NCI-H1436 treated with DMSO at 0.1 percent for 48 hours (cell line): Measurements from ENCODE around the gene JPT2.
"Not testable (repeated sequence)": the region's sequence is repeated elsewhere in the genome, so short reads cannot be mapped to it uniquely, and the experiment has no call there.

ENCODE experiments used
- DNase-seq: peaks from one replicate; lab custom pipeline; 2025; lab: John Stamatoyannopoulos, UW

Gene JPT2

GRCh38 chr16:1732071-1732470 is 54.0 kb downstream of the JPT2 start:
- no peak for DNase-seq

DNA sequence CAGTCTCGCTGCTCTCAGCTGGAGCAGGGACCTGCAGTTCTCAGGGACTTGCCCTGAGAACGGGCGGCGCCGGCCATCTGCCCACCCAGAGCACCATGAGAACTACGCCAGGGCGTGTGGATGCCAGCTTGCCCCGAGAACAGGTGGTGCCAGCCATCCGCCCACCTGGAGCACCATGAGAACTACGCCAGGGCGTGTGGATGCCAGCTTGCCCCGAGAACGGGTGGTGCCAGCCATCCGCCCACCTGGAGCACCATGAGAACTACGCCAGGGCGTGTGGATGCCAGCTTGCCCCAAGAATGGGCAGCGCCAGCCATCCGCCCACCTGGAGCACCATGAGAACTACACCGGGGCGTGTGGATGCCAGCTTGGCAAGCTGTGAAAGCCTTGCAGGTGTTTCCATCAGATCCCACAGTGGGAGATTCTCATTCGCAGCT is 54.5 kb downstream of the JPT2 start:
- not testable (repeated sequence) for DNase-seq

DNA sequence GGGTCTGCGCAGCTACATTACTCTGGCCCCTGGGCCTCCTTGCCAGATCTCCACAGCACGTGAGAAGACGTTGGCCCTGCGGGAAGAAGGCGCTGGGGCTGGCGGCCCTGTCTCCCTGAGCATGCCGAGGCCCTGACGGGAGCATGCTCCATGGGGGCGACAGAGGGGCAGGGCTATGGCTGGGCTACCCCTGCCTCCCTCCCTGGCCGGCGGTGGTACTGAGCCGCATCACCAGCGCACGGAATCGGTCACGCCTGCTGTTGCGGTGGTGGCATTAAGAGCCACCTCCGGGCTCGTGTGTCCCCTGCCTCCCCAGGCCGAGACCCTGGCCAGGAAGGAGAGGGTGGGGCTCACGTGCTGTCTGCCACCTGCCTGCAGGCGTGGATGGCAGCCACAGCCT is 56.0 kb downstream of the JPT2 start:
- no peak for DNase-seq

GRCh38 chr16:1734816-1735215 is 56.7 kb downstream of the JPT2 start:
- no peak for DNase-seq

DNA sequence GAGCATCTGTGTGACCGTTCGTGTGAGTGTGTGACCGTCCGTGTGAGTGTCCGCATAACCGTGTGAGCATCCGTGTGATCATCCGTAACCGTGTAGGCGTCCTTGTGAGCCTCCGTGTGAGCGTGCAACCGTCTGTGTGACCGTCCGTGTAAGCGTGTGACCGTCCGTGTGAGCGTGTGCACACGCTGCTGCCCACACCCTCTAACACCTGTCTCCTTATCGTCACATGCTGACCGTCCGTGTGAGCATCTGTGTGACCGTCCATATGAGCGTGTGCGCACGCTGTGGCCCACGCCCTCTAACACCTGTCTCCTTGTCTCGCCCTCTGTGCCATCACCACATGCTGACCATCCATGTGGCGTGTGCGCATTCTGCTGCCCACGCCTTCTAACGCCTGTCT is 62.2 kb downstream of the JPT2 start:
- no peak for DNase-seq

DNA sequence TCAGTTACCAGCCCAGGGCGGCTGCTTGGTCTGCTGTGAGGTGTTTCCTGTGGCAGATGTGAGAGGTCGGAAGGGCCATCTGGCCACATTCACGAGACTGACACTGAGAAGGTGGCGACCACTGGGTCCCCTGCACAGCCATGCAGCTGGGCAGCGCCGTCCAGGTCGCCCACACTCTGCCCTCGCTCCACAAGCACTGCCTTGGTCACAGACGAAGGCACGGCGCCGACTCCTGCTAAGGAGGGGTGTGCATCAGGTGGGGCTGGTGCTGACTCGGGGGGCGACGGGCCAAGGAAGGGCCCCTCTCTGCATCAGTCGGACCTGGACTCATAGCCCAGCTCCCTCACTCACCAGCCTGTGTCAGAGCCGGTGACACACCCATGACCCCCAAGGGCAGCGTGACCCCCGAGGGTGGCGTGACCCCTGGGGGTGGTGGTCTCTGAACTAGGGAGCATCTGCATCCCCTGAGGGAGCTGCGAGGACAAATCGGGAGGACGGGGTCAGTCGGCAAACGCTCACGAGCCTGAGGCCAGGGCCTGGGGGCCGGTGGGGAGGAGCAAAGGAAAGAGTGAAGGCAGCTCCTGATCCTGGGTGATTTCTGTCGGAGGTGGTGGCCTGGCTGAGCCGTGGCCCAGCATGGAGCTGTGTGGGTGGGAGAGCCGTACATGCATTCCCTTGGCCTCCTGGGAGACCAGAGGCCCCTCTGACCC is 62.9 kb downstream of the JPT2 start:
- no peak for DNase-seq

- DNase-seq, result no peak
Measured at GRCh38 chr16:1741553-1742165, 63.6 kb downstream of the JPT2 start.

DNA sequence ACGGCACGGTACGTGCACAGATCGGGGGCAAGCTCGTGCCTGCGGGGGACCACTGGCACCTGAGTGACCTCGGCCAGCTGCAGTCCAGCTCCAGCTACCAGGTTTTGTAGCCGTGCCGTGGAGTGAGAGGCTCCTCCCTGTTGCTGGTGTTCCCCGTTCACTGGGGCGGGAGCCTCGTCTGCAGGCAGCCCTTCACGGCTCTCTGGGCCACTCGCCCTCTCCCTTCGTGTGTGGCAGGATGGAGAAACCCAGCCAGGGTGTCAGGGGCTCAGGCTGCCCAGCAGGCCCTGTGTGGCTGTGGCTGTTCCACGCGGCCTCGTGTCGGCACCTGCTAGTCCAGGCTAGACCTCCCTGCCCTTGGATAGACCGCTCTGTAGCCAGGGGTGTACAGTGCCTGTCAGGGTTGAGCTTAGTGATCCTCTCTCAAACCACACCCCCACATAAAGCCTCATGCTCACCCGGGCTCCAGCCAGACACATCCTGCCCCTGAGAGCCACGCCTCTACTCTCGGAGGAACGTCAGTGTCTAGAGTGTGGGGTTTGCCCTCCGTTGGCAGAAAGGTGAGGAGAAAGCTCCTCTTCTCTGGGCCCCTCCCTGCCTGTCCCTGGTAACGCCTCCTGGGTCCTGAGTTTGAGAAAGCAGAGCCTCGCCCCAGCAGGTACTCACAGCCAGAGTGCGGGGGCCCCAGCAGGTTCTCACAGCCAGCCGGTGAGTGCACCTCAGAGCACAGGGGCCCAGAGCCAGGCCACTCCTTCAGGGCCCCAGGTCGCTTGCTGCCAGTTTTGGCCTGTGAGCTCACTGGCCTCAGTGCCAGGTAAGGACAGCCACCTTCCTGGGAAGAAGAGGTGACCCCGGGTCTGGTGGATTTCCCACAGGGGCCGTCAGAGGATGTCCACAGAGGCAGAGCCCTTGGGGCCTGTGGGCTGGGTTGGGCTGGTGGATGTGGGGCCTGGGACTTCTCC is 65.6 kb downstream of the JPT2 start:
- DNase-seq, result no peak

DNA sequence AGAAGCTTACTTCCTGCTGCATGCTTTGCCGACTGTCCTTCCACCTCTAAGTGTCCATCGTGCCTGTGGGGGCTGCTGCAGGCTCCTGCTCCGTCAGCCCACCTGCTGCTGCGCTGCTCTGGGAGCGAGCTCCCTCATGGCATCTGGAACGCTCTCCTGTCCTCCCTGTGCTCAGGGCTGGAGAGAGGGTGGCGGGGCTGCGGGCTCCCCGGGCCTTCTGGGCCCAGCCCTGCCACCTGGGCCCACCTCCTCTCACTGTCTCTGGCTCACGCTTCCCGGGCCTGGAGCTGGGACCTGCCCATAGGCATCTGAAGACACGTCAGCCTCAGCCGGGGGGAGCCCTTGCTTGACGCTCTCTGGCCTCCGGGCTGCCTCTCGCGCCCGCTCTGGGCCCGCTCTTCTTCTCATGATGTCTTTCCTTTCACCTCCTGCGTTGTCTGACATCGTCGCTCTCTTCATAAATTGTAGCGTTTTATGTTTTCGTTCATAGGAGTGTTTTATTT is 66.3 kb downstream of the JPT2 start:
- DNase-seq, result no peak

DNA sequence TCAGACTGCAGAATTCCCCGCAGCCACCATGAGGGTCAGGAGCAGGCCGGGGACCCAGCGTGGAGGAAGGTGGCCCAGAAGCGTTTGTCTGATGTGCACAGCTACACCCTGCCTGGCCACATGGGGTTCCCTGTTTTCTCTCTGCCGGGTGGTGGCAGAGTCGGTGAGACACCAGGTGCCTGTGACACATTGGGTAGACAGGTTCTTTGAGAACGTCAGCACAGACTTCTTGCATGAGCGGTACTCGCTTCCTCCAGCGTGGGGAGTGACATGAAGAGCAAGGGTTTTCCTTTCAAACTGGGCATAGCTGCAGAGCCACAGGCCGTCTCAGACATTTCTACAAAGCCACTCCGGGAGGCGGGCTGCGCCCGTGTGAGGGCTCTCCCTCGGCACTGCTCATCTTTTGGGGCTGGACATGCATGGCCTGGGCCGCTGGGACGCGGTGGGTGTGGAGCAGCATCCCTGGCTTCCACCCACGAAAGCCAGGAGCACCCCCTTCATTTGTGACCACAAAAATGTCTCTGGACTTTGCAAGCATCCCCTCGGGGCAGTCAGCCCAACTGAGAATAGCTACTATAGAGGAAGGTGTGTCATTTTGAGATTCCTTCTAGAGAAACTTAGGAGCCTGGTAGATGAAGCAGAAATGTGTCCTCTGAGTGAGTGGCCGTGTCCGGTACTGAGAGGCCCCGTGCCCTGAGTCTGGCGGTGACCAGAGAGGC is 67.3 kb downstream of the JPT2 start:
- DNase-seq, result no peak

DNA sequence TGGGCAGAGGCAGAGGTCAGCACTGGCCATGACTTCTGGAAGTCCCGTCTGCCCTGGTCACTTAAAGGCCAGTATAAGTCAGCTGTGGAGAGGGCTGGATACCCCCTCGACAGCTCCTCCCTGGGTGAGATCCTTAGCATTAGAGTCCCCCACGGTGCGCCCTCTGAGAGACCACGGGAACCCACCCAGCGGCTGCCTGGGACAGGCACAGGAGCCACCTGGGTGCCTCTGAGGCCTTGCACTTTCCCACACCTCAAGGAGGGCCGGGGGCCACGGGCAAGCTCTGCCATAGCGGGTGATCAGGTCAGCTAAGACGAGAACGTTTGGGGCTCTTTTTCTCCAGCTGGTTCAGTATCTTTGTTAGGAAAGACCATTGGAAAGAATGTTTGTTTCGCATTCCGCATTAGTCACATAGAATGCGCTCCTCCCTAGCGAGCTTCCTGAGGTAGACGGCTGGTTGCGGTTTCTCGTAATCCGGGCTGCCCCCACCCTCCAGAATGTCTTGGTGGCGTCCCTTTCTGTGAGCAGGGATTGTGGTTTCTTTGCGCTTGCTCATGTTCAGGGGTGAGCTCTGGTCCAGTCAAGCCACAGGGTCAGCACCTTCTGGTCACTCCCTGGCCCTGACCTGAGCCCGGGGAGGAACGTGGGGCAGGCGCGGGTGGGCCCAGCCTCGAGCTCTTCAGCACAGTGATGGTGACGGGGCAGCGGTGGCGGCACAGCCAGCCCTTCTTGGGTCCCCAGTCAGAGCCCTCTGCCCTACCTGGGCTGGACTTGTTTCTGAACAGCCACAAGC is 68.0 kb downstream of the JPT2 start:
- no peak for DNase-seq

GRCh38 chr16:1746693-1747195 is 68.7 kb downstream of the JPT2 start:
- DNase-seq, result no peak

- DNase-seq, result no peak
Measured at GRCh38 chr16:1747934-1748333, 69.9 kb downstream of the JPT2 start.

GRCh38 chr16:1749152-1750117 is 71.4 kb downstream of the JPT2 start:
- DNase-seq, result no peak
